ENCODE data around the gene DCLK3.

The DCLK3 gene

GRCh38 chr3:36763850-36764703 lies at the start of gene DCLK3:
Gene DCLK3 (minus strand): TSS chr3:36764553. CDS start chr3:36764263, 290 bp downstream.
- no peak for DNase-seq

DNA sequence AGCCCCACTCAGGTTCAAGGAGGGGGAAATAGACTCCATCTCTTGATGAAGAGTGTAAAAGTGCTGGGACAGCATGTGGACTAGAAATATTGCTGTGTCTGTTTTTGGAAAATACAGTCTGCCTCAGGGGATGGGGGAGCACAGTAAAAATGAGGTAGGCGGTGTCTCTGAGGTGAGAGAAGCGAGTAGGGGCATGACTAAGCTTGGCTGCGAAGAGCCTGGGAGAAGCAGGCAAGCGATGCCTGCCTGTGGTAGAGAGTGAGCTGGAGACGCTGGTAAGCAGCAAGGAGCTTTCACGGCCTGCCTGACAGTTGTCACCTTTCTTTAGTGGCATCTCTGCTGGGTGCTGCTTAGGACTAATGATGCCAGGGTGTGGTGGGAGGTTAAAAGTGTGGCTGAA lies 49.0 kb upstream of the DCLK3 start:
- DNase-seq: no peak

GRCh38 chr3:36812240-36812639 lies 47.9 kb upstream of the DCLK3 start:
- DNase-seq: no peak

GRCh38 chr3:36811768-36812167 lies 47.4 kb upstream of the DCLK3 start:
- DNase-seq: no peak

GRCh38 chr3:36804295-36805055 lies 40.1 kb upstream of the DCLK3 start:
- DNase-seq: no peak

GRCh38 chr3:36803091-36803791 lies 38.9 kb upstream of the DCLK3 start:
- DNase-seq: no peak

DNA sequence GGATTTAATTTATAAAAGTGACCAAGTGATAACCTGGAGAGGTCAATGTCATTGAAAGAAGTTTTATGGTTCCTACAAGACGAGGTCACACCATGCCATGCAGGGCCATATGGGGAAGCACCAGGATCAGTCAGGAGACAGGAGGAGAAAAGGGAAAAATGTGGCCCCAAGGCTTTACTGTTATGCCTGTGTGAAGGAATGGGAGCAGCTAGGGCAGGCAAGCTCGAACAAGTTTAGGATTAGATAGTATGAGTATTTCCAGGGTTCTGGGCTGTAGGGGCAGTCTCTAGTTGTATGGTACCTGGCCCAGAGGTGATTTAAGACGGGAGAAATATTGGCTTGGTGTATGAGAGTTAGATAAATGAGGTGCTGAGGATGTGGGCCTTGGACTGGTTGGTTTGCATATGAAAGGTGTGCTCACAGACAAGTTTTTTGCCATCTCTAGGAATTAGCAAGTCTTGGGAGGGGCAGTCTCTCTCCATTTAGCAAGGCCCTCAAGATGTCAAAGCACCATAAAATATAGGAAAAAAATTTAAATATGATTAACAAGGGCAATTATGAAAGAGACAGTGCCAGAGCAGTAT lies 36.3 kb upstream of the DCLK3 start:
- no peak for DNase-seq

DNA sequence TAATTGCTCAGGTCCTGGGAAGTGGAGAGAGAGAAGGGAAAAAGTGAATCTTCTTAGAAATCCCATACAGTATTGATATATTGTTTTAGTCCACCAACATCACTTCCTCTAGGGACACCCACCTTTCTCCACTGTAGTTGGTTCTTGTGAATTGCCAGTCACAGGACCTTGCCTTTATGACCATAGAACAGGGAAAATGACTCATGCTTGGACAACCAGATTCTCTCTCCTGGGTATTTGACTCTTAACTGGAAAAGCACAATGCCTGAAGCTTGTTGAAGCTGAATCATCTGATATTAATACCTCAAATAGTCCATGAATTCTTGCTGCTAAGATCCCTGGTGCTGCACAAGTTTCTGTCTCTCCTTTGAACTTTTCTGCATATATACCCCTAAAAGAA lies 32.5 kb upstream of the DCLK3 start:
- no peak for DNase-seq

DNA sequence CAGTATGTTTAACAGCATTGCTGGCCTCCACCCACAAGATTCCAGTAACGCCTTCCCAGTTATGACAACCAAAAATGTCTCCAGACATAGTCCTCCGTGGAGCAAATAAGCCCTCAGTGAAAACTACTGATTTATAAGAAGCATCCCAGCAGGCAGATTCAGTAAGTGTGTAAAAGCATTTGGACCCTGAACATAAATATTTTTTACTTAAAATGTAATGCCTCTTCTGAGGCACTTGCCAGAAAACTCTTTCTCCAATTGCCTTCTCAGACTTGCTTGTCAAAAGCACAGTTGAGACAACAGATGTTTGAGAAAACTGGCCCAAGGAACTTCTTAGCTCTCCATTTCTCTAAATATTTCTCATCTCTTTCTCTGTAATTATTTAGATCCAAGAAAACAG lies 31.8 kb upstream of the DCLK3 start:
- no peak for DNase-seq

DNA sequence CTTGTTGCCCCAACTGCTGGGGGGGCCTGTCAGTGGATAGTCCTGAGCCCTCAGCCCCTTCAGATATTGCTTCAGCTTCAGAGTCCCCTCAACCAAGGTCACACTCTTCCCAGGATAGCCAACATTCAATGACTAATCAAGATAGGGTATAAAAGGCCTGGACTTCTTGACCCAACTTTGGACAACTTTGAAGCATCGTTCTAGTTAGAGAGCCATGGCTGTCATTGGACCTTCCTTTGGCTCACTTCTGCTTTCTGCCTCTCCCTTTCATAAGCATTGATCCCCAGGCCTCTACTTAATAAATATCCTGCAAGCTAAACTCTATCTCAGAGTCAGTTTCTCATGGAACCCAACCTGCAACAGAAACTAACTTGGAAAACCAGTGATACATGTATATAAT lies 31.3 kb upstream of the DCLK3 start:
- no peak for DNase-seq

GRCh38 chr3:36792342-36792741 lies 28.0 kb upstream of the DCLK3 start:
- DNase-seq: no peak

GRCh38 chr3:36790765-36791164 lies 26.4 kb upstream of the DCLK3 start:
- no peak for DNase-seq

DNA sequence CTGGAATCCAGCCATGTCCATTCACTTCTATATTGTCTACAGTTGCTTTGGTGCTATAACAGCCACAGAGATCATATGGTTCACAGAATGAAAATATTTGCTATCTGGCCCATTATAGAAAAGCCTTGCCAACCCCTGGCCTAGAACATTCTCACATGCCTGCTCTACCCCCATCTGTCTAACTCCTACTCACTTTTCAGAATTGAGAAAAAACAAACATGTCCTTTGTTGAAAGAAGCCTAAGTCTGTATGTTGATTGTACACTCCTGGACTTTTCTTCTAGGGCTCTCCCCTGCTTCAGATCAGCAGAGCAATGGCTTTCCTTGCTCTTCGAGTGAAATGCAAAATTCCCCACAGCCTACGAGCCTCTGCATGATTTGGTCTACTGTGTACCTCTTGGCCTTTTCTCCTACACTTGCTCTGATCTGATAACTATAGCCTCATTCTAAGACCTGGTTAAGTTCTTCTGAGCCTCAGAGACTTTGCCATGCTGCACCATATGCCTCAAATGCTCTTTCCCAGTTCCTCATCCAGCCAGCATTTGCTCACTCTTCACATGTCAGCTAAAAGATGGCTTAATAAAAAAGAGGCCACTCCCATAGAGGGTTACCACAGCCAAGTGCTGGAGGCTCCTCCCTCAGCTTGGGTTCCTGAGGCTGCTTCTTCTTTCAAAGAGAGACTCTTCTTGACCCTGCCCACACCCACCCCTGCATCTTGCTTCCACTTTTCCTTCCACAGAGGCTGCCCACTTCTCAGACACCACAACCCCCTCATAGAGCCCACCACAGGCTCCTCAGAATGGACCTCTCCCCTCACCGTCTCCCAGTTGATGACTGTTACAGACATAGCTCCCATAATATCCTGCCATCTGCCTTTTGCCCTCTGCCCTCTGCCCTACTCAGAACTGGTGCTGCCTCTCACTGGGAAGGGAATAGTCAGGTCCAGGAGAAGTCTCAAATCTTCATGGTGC lies 22.9 kb upstream of the DCLK3 start:
- no peak for DNase-seq

- no peak for DNase-seq
Measured at GRCh38 chr3:36784138-36784635, 19.8 kb upstream of the DCLK3 start.

- no peak for DNase-seq
Measured at GRCh38 chr3:36777424-36778218, 13.3 kb upstream of the DCLK3 start.

DNA sequence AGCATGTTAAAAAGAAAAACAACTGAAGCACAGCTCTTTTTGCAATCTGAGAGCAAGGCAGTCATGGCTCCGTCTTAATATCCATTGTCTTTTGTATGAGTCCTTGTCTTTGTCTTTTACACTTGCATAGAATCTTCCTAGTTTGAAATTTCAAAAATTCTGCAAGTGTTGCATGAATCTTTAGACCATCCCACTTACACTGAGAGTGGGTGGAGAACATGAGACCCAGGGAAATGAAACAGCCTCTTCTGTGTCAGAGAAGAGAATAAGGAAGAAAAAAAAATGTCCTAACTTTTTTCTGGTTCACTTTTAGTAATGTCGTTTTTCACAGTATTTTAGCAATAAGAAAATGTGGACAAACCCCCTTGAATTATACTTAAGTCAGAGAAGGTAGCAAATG lies 12.1 kb upstream of the DCLK3 start:
- DNase-seq: no peak

GRCh38 chr3:36774052-36774451 lies 9.7 kb upstream of the DCLK3 start:
- DNase-seq: no peak

- no peak for DNase-seq
Measured at GRCh38 chr3:36771931-36772330, 7.6 kb upstream of the DCLK3 start.

DNA sequence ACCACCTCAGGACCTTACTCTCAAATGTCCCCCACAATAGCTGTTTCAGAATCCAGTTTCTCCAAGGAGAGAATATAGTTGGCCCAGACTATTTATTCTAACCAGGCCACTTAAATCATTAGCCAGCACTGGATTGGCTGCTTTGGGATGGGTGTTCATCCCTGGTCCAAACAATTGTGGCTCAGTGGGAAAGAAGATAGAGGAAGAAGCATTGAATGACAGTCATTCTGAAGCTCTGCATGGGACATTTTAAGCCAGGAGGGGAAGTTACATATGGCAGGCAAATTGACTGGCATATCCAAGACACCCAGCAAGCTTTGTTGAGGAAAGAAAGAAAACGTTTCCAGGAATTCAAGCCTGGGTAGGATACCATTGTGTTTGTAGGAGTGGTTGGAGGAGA lies 5.6 kb upstream of the DCLK3 start:
- DNase-seq: no peak

DNA sequence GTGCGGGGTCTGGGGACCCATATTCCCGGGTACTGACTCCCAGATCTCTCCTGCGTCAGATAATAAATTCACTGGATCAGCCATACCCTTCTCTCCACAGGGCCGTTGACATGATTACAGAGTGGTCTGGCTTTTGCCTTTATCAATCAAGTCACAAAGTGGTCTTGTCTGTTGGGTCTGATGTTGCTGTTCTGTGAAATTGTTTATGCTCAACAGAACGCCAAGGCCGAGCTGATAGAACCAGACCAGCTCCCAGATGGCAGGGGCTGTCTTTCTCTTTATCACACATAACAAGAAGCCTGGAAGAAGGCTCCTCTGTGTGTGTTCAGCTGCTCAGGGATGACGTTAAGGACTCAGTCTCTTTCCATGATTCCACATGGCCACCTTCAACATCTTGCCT lies 751 bp upstream of the DCLK3 start:
- DNase-seq: no peak

- no peak for DNase-seq
Measured at GRCh38 chr3:36764704-36765038, 318 bp upstream of the DCLK3 start.

All from activated naive CD4-positive, alpha-beta T cell (primary cell).